H1 (cell line): ENCODE data around the gene ELOVL2. TPM values are rescaled to one million over a fixed set of nuclear protein-coding genes. Genes with fewer than 3 reads are reported as not detected.

Experiments
- CTCF ChIA-PET: fragments of 300-600 bp; sonication (Branson Sonifier 250); formaldehyde crosslinking; loops from one replicate; lab custom pipeline; 2021; ENCODE audit not compliant: partially characterized antibody; lab: Charles Lee
- POLR2A ChIA-PET: fragments of 300-600 bp; sonication (Branson Sonifier 250); formaldehyde crosslinking; loops from one replicate; lab custom pipeline; 2021; ENCODE audit warnings: inconsistent platforms; ENCODE audit not compliant: partially characterized antibody; lab: Charles Lee
- DNase-seq, 2 experiments: peaks; one replicate each; pipeline versions ENCODE4 v3.0.0 to v3.0.0-alpha.2; 2010 to 2022; ENCODE audit warnings: low spot score in 2 of 2, low read depth in 1 of 2, mixed read lengths in 1 of 2
- FAIRE-seq: peaks from 2 replicates; lab custom pipeline; 2011; peaks lifted over from hg19 to GRCh38; lab: Jason Lieb, UNC
- H2AFZ ChIP-seq: 2 replicates; pipeline ENCODE4 v1.8.1; 2012; ENCODE audit warnings: low read length, inconsistent platforms
- H2AK5ac ChIP-seq: 2 replicates; pipeline ENCODE4 v1.6.1; 2013; ENCODE audit warnings: low read depth, low read length
- H2BK120ac ChIP-seq: replicated peaks from 2 replicates; pipeline ENCODE3; 2013; ENCODE audit warnings: low read depth, low read length, inconsistent platforms
- H2BK12ac ChIP-seq: 2 replicates; pipeline ENCODE4 v1.6.1; 2013; ENCODE audit warnings: low read depth, low read length
- H2BK15ac ChIP-seq: 2 replicates; pipeline ENCODE4 v1.6.1; 2013; ENCODE audit warnings: low read length
- H2BK20ac ChIP-seq: 2 replicates; pipeline ENCODE4 v1.6.1; 2013; ENCODE audit warnings: low read length
- H2BK5ac ChIP-seq: 2 replicates; pipeline ENCODE4 v1.6.1; 2013; ENCODE audit warnings: low read depth, low read length
- H3K14ac ChIP-seq: 2 replicates; pipeline ENCODE4 v1.6.1; 2013; ENCODE audit warnings: inconsistent platforms; ENCODE audit not compliant: insufficient read length
- H3K18ac ChIP-seq: 2 replicates; pipeline ENCODE4 v1.6.1; 2013; ENCODE audit warnings: low read length; ENCODE audit errors: extremely low read depth
- H3K23ac ChIP-seq: 2 replicates; pipeline ENCODE4 v1.6.1; 2013; ENCODE audit warnings: inconsistent platforms; ENCODE audit not compliant: insufficient read length
- H3K23me2 ChIP-seq: 2 replicates; pipeline ENCODE4 v1.6.1; 2013; ENCODE audit warnings: low read depth, low read length
- H3K27ac ChIP-seq: 2 replicates; pipeline ENCODE4 v1.6.1; 2011; ENCODE audit warnings: low read depth, low read length, inconsistent platforms
- H3K27me3 ChIP-seq, 4 experiments: replicated peaks in 1 of 4; 1 replicate in 1 of 4; 2 replicates in 3 of 4; pipeline versions ENCODE4 v1.6.1 to v1.8.1; 2011 to 2013; ENCODE audit warnings: low read length in 3 of 4, mild to moderate bottlenecking in 3 of 4, inconsistent platforms in 2 of 4, mixed read lengths in 2 of 4, moderate library complexity in 1 of 4; ENCODE audit not compliant: control insufficient read depth in 3 of 4, insufficient read depth in 3 of 4; ENCODE audit errors: extremely low read depth in 1 of 4
- H3K36me3 ChIP-seq, 4 experiments: 2 replicates each; pipeline versions ENCODE4 v1.6.1 to v1.8.1; 2011 to 2013; ENCODE audit warnings: mild to moderate bottlenecking in 4 of 4, low read length in 3 of 4, moderate library complexity in 2 of 4, control low read depth in 1 of 4, inconsistent platforms in 1 of 4; ENCODE audit not compliant: insufficient read depth in 4 of 4, control insufficient read depth in 2 of 4
- H3K4ac ChIP-seq: replicated peaks from 2 replicates; pipeline ENCODE3; 2013; ENCODE audit warnings: low read length, low read depth, mixed read lengths, inconsistent platforms; ENCODE audit not compliant: insufficient read length
- H3K4me1 ChIP-seq, 4 experiments: replicated peaks in 1 of 4; 1 replicate in 1 of 4; 2 replicates in 3 of 4; pipeline versions ENCODE4 v1.6.1 to v1.8.1; 2011 to 2013; ENCODE audit warnings: low read length in 3 of 4, inconsistent platforms in 2 of 4, mixed read lengths in 1 of 4; ENCODE audit not compliant: insufficient read depth in 4 of 4, control insufficient read depth in 3 of 4
- H3K4me2 ChIP-seq, 2 experiments: 2 replicates each; pipeline versions ENCODE4 v1.6.1 to v1.8.1; 2011 to 2013; ENCODE audit warnings: low read depth in 2 of 2, low read length in 2 of 2, control low read depth in 1 of 2, inconsistent platforms in 1 of 2, mild to moderate bottlenecking in 1 of 2; ENCODE audit not compliant: insufficient read depth in 1 of 2
- H3K4me3 ChIP-seq, 4 experiments: fragments of 200-600, 300-600 bp in 1 of 4; sonication (generic), shearing (Covaris generic), sonication (Bioruptor Twin) in 1 of 4; 2 replicates each; pipeline versions ENCODE4 v1.5.1 to v1.8.1; 2011 to 2016; ENCODE audit warnings: low read length in 4 of 4, low read depth in 3 of 4, control low read depth in 2 of 4, inconsistent platforms in 2 of 4, mild to moderate bottlenecking in 2 of 4, mixed read lengths in 1 of 4, moderate library complexity in 1 of 4; ENCODE audit not compliant: insufficient read depth in 2 of 4; ENCODE audit errors: extremely low read depth in 1 of 4
- H3K56ac ChIP-seq: replicated peaks from 2 replicates; pipeline ENCODE3; 2013; ENCODE audit warnings: low read depth, mild to moderate bottlenecking, mixed read lengths, low read length, inconsistent platforms; ENCODE audit not compliant: insufficient read length
- H3K79me1 ChIP-seq: 2 replicates; pipeline ENCODE4 v1.6.1; 2013; ENCODE audit warnings: low read depth, low read length, control low read depth
- H3K79me2 ChIP-seq, 2 experiments: 2 replicates each; pipeline versions ENCODE4 v1.6.1 to v1.8.1; 2012 to 2013; ENCODE audit warnings: low read length in 2 of 2, mild to moderate bottlenecking in 2 of 2, inconsistent platforms in 1 of 2; ENCODE audit not compliant: insufficient read depth in 2 of 2, control insufficient read depth in 1 of 2
- H3K9ac ChIP-seq, 4 experiments: replicated peaks in 1 of 4; 1 replicate in 1 of 4; 2 replicates in 3 of 4; pipeline versions ENCODE4 v1.6.1 to v1.8.1; 2011 to 2013; ENCODE audit warnings: low read depth in 3 of 4, low read length in 3 of 4, control low read depth in 2 of 4, mild to moderate bottlenecking in 2 of 4, moderate library complexity in 2 of 4, inconsistent platforms in 1 of 4; ENCODE audit errors: extremely low read depth in 1 of 4
- H3K9me3 ChIP-seq, 2 experiments: 2 replicates each; pipeline versions ENCODE4 v1.6.1 to v1.8.1; 2012 to 2013; ENCODE audit warnings: mild to moderate bottlenecking in 2 of 2, moderate library complexity in 2 of 2, control low read depth in 1 of 2, inconsistent platforms in 1 of 2, low read depth in 1 of 2, low read length in 1 of 2, mixed read lengths in 1 of 2; ENCODE audit not compliant: insufficient read depth in 2 of 2
- H4K20me1 ChIP-seq, 2 experiments: replicated peaks in 1 of 2; 2 replicates each; pipeline versions ENCODE3 to v1.8.1; 2011 to 2013; ENCODE audit warnings: inconsistent platforms in 2 of 2, low read length in 2 of 2, mild to moderate bottlenecking in 1 of 2; ENCODE audit not compliant: insufficient read depth in 2 of 2, control insufficient read depth in 1 of 2
- H4K5ac ChIP-seq: 2 replicates; pipeline ENCODE4 v1.6.1; 2013; ENCODE audit warnings: low read length, low read depth, mixed read lengths, inconsistent platforms; ENCODE audit not compliant: insufficient read length
- H4K8ac ChIP-seq: 2 replicates; pipeline ENCODE4 v1.8.0; 2013; ENCODE audit warnings: mild to moderate bottlenecking, moderate library complexity, low read length, inconsistent platforms; ENCODE audit not compliant: insufficient read depth; ENCODE audit errors: extremely low read depth
- H4K91ac ChIP-seq: replicated peaks from 2 replicates; pipeline ENCODE3; 2013; ENCODE audit warnings: low read length, mixed read lengths, inconsistent platforms; ENCODE audit not compliant: insufficient read length
- ATF3 ChIP-seq: IDR thresholded peaks from 2 replicates; pipeline ENCODE4 v1.6.1; 2011; ENCODE audit warnings: low read depth, mild to moderate bottlenecking, low read length; ENCODE audit not compliant: insufficient read depth
- CREB1 ChIP-seq: IDR thresholded peaks from 2 replicates; pipeline ENCODE4 v1.6.1; 2012; ENCODE audit warnings: inconsistent platforms
- E2F6 ChIP-seq: IDR thresholded peaks from 2 replicates; pipeline ENCODE4 v1.6.1; 2012; ENCODE audit warnings: inconsistent platforms
- HDAC6 ChIP-seq: IDR thresholded peaks from one replicate; pipeline ENCODE4 v1.7.1; 2012; ENCODE audit warnings: low read depth, mild to moderate bottlenecking, inconsistent platforms, low read length, moderate library complexity
- POU5F1 ChIP-seq: IDR thresholded peaks from 2 replicates; pipeline ENCODE4 v1.6.1; 2011; ENCODE audit warnings: low read depth, mild to moderate bottlenecking, low read length, moderate library complexity
- SIX5 ChIP-seq: IDR thresholded peaks from 2 replicates; pipeline ENCODE4 v1.6.1; 2011; ENCODE audit warnings: mild to moderate bottlenecking, low read depth, low read length
- SP1 ChIP-seq: IDR thresholded peaks from 2 replicates; pipeline ENCODE4 v1.6.1; 2011; ENCODE audit warnings: low read depth, low read length
- TAF1 ChIP-seq: IDR thresholded peaks from 2 replicates; pipeline ENCODE4 v1.6.1; 2011; ENCODE audit warnings: mild to moderate bottlenecking, low read depth, low read length
- TEAD4 ChIP-seq: IDR thresholded peaks from 2 replicates; pipeline ENCODE4 v1.6.1; 2012; ENCODE audit warnings: low read depth, low read length, inconsistent platforms, mixed read lengths
- YY1 ChIP-seq: IDR thresholded peaks from 2 replicates; pipeline ENCODE4 v1.6.1; 2011; ENCODE audit warnings: low read depth, mild to moderate bottlenecking, low read length
- WGBS, 2 experiments: shearing (Covaris generic) in 1 of 2; methylation state at CpG; one replicate each; pipeline versions ENCODE4 v1.1.6 to v1.1.7; 2013 to 2015; ENCODE audit warnings: low lambda C conversion rate in 2 of 2, mixed read lengths in 2 of 2, inconsistent platforms in 1 of 2, low coverage in 1 of 2, missing lambda C conversion rate in 1 of 2; ENCODE audit not compliant: insufficient replicate concordance in 2 of 2, insufficient coverage in 1 of 2, insufficient read length in 1 of 2; ENCODE audit errors: extremely low coverage in 1 of 2, missing lambda C conversion rate in 1 of 2; 5-methylcytosine and 5-hydroxymethylcytosine counted together
- polyA plus RNA-seq, 7 experiments: library from polyadenylated mRNA; depleted of rRNA in 3 of 7; stranded (reverse) in 5 of 7; unstranded in 2 of 7; fragments of >200 nt in 5 of 7; fragments of 200-250 nt in 2 of 7; gene quantifications; 1 replicate in 5 of 7; 2 replicates in 1 of 7; 4 replicates in 1 of 7; pipeline versions ENCODE4 v1.2.1 to v1.2.3, GENCODE V29; 2011 to 2013; ENCODE audit warnings: missing spikeins in 2 of 7, mixed read lengths in 2 of 7
- total RNA-seq: library from RNA; stranded (reverse); fragmentation: NEBNext Ultra II Directional; extraction: Animal tissue kit (Norgen Biotek cat#: 25700); gene quantifications from 2 replicates; pipeline ENCODE4 v1.2.1, GENCODE V29; 2021

The ELOVL2 gene
- total and polyA plus RNA-seq, 2 of the 8 experiments (the other 6 are each of a cell fraction or from before 2014, with no cell fraction given): 0.42 to 0.89 TPM

- no peak overlapping the region for H3K14ac ChIP-seq
- no peaks in the 10 kb centered on the region for H3K79me2 ChIP-seq
- peaks cover 0 to 9% (median 5%) of the 10 kb centered on the region in 4 experiments; a peak in 3 of 7 replicates for H3K4me1 ChIP-seq
- H3K9me3 ChIP-seq: no peaks in the 10 kb centered on the region
- 86% methylated on average over 4 of the region's 4 CpGs; no CpG with 5 or more reads in 1 of the 2 experiments for WGBS, 2 experiments
- H3K27me3 ChIP-seq: no peaks in the 10 kb centered on the region
- FAIRE-seq: no peak
- no peaks in the 10 kb centered on the region for H3K79me1 ChIP-seq
- no peaks in the 10 kb centered on the region for H4K20me1 ChIP-seq
- no peak overlapping the region for H3K23ac ChIP-seq
- H4K8ac ChIP-seq: no peak overlapping the region
- H3K23me2 ChIP-seq: no peaks in the 10 kb centered on the region; the same call in 1 of the 2 replicates
- H4K5ac ChIP-seq: no peak overlapping the region
- H2BK20ac ChIP-seq: no peak overlapping the region
- DNase-seq: no peak
- H3K36me3 ChIP-seq: no peaks in the 10 kb centered on the region
- no peak overlapping the region for H3K18ac ChIP-seq
- POLR2A ChIA-PET: no interaction called here
- CTCF ChIA-PET: interaction anchor here (0.6 to 2.8 kb wide), 3 partner anchors 33 to 121 kb away, joined by 3 to 17 read pairs (median 3); no protein-coding TSS in a partner anchor
- no peak overlapping the region for H2BK5ac ChIP-seq
- H2BK120ac ChIP-seq: no peak overlapping the region
- no peak overlapping the region for H4K91ac ChIP-seq
- H3K9ac ChIP-seq: no peak overlapping the region
- H3K4ac ChIP-seq: no peak overlapping the region
- no peak overlapping the region for H2BK15ac ChIP-seq
- H2AFZ ChIP-seq: no peak overlapping the region
- H3K4me2 ChIP-seq: no peak overlapping the region
- no peak overlapping the region for H3K56ac ChIP-seq
- H3K27ac ChIP-seq: no peak overlapping the region
- TF ChIP-seq POU5F1 (no peak), SP1 (no peak), HDAC6 (no peak), YY1 (no peak), TEAD4 (no peak), E2F6 (no peak), TAF1 (no peak), CREB1 (no peak), ATF3 (no peak), SIX5 (no peak)
- H2AK5ac ChIP-seq: no peak overlapping the region
- no peak overlapping the region for H3K4me3 ChIP-seq
- no peak overlapping the region for H2BK12ac ChIP-seq
Observed at GRCh38 chr6:11072101-11072500, 28.0 kb upstream of the ELOVL2 start.
